PC-3 (cell line): ENCODE data around the gene TTC28. TPM values are rescaled to one million over a fixed set of nuclear protein-coding genes. Genes with fewer than 3 reads are reported as not detected.

Experiments used
- ATAC-seq: fragments of 200-7000 bp; cut with Tn5 transposase; 2 replicates; pipeline ENCODE4 v1.9.1; 2020; ENCODE audit warnings: mild to moderate bottlenecking, moderate library complexity
- BruUV-seq: library from RNA; stranded (reverse); fragments of 400-500 nt; replicated peaks from 2 replicates; lab custom pipeline; 2021; lab: Mats Ljungman, UMichigan
- CTCF ChIA-PET: fragments of 300-600 bp; sonication (Branson Sonifier 250); formaldehyde crosslinking; loops from one replicate; lab custom pipeline; 2022; ENCODE audit warnings: antibody characterized with exemption; lab: Charles Lee
- POLR2A ChIA-PET: fragments of 300-600 bp; sonication (Branson Sonifier 250); formaldehyde crosslinking; loops from one replicate; lab custom pipeline; 2022; ENCODE audit warnings: antibody characterized with exemption; ENCODE audit not compliant: unreplicated experiment; lab: Charles Lee
- DNase-seq: peaks from one replicate; pipeline ENCODE4 v3.0.0-alpha.2; 2015
- H2AFZ ChIP-seq: fragments of 300-600 bp; sonication (generic); 2 replicates; pipeline ENCODE4 v1.6.0; 2016; ENCODE audit warnings: antibody characterized with exemption, low read length
- H3F3A ChIP-seq: fragments of 300-600 bp; sonication (generic); one replicate; pipeline ENCODE4 v1.6.0; 2017; ENCODE audit warnings: antibody characterized with exemption, low read length, control low read depth, mild to moderate bottlenecking; ENCODE audit not compliant: unreplicated experiment
- H3K27ac ChIP-seq: fragments of 300-600 bp; sonication (generic); 2 replicates; pipeline ENCODE4 v1.5.1; 2016; ENCODE audit warnings: mild to moderate bottlenecking, low read length
- H3K27me3 ChIP-seq: fragments of 300-600 bp; sonication (generic); 2 replicates; pipeline ENCODE4 v1.6.1; 2016; ENCODE audit warnings: low read length, mixed read lengths
- H3K36me3 ChIP-seq: fragments of 300-600 bp; sonication (generic); 2 replicates; pipeline ENCODE4 v1.6.1; 2016; ENCODE audit warnings: low read depth, mixed run types, low read length, mixed read lengths
- H3K4me1 ChIP-seq: fragments of 300-600 bp; sonication (generic); 2 replicates; pipeline ENCODE4 v1.5.1; 2016; ENCODE audit warnings: low read length; ENCODE audit not compliant: insufficient read depth
- H3K4me2 ChIP-seq: fragments of 300-600 bp; sonication (generic); 2 replicates; pipeline ENCODE4 v1.6.0; 2016; ENCODE audit warnings: low read length
- H3K4me3 ChIP-seq: fragments of 300-600 bp; sonication (generic); 2 replicates; pipeline ENCODE4 v1.5.1; 2016; ENCODE audit warnings: mild to moderate bottlenecking, low read length, mixed read lengths
- H3K79me2 ChIP-seq: fragments of 300-600 bp; sonication (generic); 2 replicates; pipeline ENCODE4 v1.6.1; 2017; ENCODE audit warnings: low read length, mixed read lengths
- H3K9ac ChIP-seq: fragments of 300-600 bp; sonication (generic); 2 replicates; pipeline ENCODE4 v1.6.0; 2016; ENCODE audit warnings: mild to moderate bottlenecking, low read length
- H3K9me2 ChIP-seq: fragments of 300-600 bp; sonication (generic); replicated peaks from 2 replicates; pipeline ENCODE4 v1.6.1; 2016; ENCODE audit warnings: mixed run types, low read length, mixed read lengths
- H3K9me3 ChIP-seq: fragments of 300-600 bp; sonication (generic); 2 replicates; pipeline ENCODE4 v1.6.1; 2016; ENCODE audit warnings: low read length, mixed read lengths
- H4K20me1 ChIP-seq: fragments of 300-600 bp; sonication (generic); 2 replicates; pipeline ENCODE4 v1.6.1; 2016; ENCODE audit warnings: low read length, mixed read lengths
- EZH2 ChIP-seq: fragments of 300-600 bp; sonication (generic); IDR thresholded peaks from one replicate; pipeline ENCODE4 v1.6.1; 2017; ENCODE audit warnings: antibody characterized with exemption, mild to moderate bottlenecking, low read length; ENCODE audit not compliant: unreplicated experiment
- EZH2phosphoT487 ChIP-seq: fragments of 300-600 bp; sonication (generic); IDR thresholded peaks from 2 replicates; pipeline ENCODE4 v1.6.1; 2018; ENCODE audit warnings: mild to moderate bottlenecking, antibody characterized with exemption, low read length, borderline replicate concordance
- intact Hi-C: fragments of 100-400 bp; cut with micrococcal nuclease; formaldehyde crosslinking; loops from 2 replicates; pipeline ENCODE4 v1.9.0; 2023
- total RNA-seq: library from RNA; depleted of rRNA; stranded (reverse); fragments of >200 nt; gene quantifications from 2 replicates; pipeline ENCODE4 v1.2.3, GENCODE V29; 2014
- TF ChIP-seq, protein P1 (sequence below): fragments of 300-600 bp; sonication (generic); conservative IDR thresholded peaks from 2 replicates; pipeline ENCODE4 v1.5.1; 2017; ENCODE audit warnings: antibody characterized with exemption, low read depth, mild to moderate bottlenecking, low read length

Gene TTC28
- total RNA-seq, 1 experiment from 2014 or later, result 6.3 TPM

DNA sequence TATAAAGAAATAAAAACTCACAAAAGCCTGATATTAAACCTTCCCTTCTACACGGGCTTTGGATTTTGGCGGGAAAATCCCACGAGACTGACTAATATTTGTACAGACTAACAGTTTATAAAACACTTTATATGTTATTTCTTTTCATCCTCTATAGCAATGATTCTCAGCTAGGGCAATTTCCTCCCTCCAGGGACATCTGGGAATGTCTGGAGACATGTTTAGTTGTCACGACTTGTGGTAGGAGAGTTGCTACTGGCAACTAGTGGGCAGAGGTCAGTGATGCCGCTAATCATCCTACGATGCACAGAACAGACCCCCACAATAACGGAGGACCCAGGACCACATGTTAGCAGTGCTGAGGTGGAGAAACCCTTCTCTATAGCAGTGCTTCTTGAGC is 455.8 kb downstream of the TTC28 start:
- no peak overlapping the region for H2AFZ ChIP-seq
- no peak overlapping the region for H3K9ac ChIP-seq
- H3K9me3 ChIP-seq, result no peaks in the 10 kb centered on the region
- no peaks in the 10 kb centered on the region for H4K20me1 ChIP-seq
- no peak for DNase-seq
- H3K4me2 ChIP-seq, result no peak overlapping the region
- H3F3A ChIP-seq, result no peaks in the 10 kb centered on the region
- TF ChIP-seq, protein P1, sequence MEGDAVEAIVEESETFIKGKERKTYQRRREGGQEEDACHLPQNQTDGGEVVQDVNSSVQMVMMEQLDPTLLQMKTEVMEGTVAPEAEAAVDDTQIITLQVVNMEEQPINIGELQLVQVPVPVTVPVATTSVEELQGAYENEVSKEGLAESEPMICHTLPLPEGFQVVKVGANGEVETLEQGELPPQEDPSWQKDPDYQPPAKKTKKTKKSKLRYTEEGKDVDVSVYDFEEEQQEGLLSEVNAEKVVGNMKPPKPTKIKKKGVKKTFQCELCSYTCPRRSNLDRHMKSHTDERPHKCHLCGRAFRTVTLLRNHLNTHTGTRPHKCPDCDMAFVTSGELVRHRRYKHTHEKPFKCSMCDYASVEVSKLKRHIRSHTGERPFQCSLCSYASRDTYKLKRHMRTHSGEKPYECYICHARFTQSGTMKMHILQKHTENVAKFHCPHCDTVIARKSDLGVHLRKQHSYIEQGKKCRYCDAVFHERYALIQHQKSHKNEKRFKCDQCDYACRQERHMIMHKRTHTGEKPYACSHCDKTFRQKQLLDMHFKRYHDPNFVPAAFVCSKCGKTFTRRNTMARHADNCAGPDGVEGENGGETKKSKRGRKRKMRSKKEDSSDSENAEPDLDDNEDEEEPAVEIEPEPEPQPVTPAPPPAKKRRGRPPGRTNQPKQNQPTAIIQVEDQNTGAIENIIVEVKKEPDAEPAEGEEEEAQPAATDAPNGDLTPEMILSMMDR, result no peak
- TF ChIP-seq EZH2phosphoT487, result no peak
- TF ChIP-seq EZH2, result no peak
- H3K27me3 ChIP-seq, result no peaks in the 10 kb centered on the region
- H3K4me1 ChIP-seq, result no peaks in the 10 kb centered on the region
- CTCF ChIA-PET, result no interaction called here
- no peaks in the 10 kb centered on the region for H3K36me3 ChIP-seq
- H3K9me2 ChIP-seq, result no peaks in the 10 kb centered on the region
- intact Hi-C loops, result no loop called here
- ATAC-seq, result no peak
- POLR2A ChIA-PET, result no interaction called here
- H3K4me3 ChIP-seq, result no peak overlapping the region
- H3K27ac ChIP-seq, result no peak overlapping the region
- no TSS peak for BruUV-seq
- H3K79me2 ChIP-seq, result no peaks in the 10 kb centered on the region

DNA sequence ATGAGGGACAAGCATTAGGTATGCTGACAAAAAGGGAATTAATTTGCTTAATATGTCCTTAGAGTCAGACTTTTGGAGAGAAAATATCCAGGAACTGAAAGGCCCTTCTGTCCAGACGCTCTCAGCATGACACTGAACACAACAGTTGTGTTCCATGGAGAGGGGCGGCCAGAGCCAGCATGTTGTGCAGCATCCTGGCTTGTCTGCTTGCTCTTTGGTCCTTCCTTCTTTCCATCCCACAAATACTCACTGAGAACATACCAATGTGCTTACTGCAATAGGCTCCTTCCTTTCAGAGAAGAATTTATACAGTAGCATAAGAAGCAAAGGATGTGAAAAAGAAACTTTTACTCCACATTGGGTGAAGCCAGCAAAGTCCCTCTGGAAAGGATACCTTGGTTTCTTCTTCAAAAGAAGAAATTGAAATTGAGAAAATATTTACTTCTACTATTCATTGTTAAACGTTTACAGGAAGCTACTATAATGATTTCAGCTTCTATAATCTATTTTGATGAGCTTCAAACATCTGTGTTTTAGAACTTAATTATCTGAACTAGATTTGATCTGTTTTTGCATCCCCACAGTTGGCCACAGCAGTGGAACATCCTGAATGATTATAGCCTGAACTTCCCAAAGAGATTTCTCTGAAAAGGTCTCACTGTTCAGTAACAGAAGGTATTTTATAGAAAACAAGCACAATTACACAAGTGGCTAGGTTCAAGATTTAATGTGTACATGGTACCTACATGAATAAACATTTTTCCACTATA is 456.5 kb downstream of the TTC28 start:
- Histone ChIP-seq H3K4me2 (no peak overlapping the region), H3K4me3 (no peak overlapping the region), H3K9ac (no peak overlapping the region), H3K9me2 (no peaks in the 10 kb centered on the region), H2AFZ (no peak overlapping the region), H3F3A (no peaks in the 10 kb centered on the region), H3K9me3 (no peaks in the 10 kb centered on the region), H3K27ac (no peak overlapping the region), H3K27me3 (no peaks in the 10 kb centered on the region), H3K79me2 (no peaks in the 10 kb centered on the region), H3K4me1 (no peaks in the 10 kb centered on the region), H4K20me1 (no peaks in the 10 kb centered on the region), H3K36me3 (no peaks in the 10 kb centered on the region)
- intact Hi-C loops, result no loop called here
- no peak for TF ChIP-seq EZH2
- no peak for TF ChIP-seq EZH2phosphoT487
- TF ChIP-seq, protein P1, result no peak
- BruUV-seq, result no TSS peak
- ATAC-seq (no peak), DNase-seq (no peak)
- CTCF ChIA-PET, result no interaction called here
- POLR2A ChIA-PET, result no interaction called here

DNA sequence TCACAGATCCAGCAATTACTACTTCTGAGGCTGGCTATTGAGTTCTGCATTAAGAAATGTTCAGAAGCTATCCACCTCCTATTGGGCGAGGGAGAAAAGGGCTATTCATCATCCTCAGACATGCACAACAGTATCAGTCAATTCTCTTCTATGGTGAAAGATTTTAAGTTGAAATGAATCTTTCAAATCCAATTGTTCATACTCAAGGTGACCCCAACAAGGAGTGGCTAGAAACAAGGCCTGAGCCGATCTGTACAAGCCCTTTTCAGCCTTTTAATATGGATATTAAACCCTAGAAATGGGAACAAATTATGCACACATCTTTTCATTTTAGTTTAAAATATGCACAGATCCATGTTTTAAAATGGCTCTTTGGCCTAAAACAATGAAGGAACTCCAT is 457.1 kb downstream of the TTC28 start:
- Histone ChIP-seq H3K4me3 (no peak overlapping the region), H3K4me2 (no peak overlapping the region), H3K79me2 (no peaks in the 10 kb centered on the region), H2AFZ (no peak overlapping the region), H3K9ac (no peak overlapping the region), H3K9me2 (no peaks in the 10 kb centered on the region), H3K9me3 (no peaks in the 10 kb centered on the region), H4K20me1 (no peaks in the 10 kb centered on the region), H3K4me1 (no peaks in the 10 kb centered on the region), H3K27me3 (no peaks in the 10 kb centered on the region), H3K27ac (no peak overlapping the region), H3F3A (no peaks in the 10 kb centered on the region), H3K36me3 (no peaks in the 10 kb centered on the region)
- DNase-seq, result no peak
- POLR2A ChIA-PET, result no interaction called here
- no peak for TF ChIP-seq EZH2phosphoT487
- TF ChIP-seq, protein P1, result no peak
- TF ChIP-seq EZH2, result no peak
- CTCF ChIA-PET, result no interaction called here
- no TSS peak for BruUV-seq
- ATAC-seq, result no peak
- intact Hi-C loops, result no loop called here
